Right ventricle myocardium inferior (tissue), 1 donor: ENCODE data around the gene YIPF1. TPM values are rescaled to one million over a fixed set of nuclear protein-coding genes. Genes with fewer than 3 reads are reported as not detected.
A peak's percentile ranks its signal among the peaks of the same experiment; 100 is the strongest.
"Not testable (repeated sequence)": the region's sequence is repeated elsewhere in the genome, so short reads cannot be mapped to it uniquely, and the experiment has no call there.

Source experiments
- ATAC-seq: fragments of 200-7000 bp; cut with Tn5 transposase; one replicate; pipeline ENCODE4 v1.9.1; 2020; ENCODE audit warnings: mild to moderate bottlenecking, moderate library complexity
- DNase-seq: peaks from one replicate; pipeline ENCODE4 v3.0.0; 2021; ENCODE audit errors: missing footprints
- intact Hi-C: fragments of 100-400 bp; cut with DNase I; formaldehyde crosslinking; loops from one replicate; pipeline ENCODE4 v1.11.0; 2022
- total RNA-seq: library from RNA; stranded (reverse); fragmentation: NEBNext Ultra II Directional; extraction: Animal tissue kit (Norgen Biotek cat#: 25700); gene quantifications from one replicate; pipeline ENCODE4 v1.2.1, GENCODE V29; 2021
- donor health status: DM: no; HTN: yes; CAD: no; lungs with severe emphysema.

Gene YIPF1
- total RNA-seq, 1 donor from 2014 or later = 16.1 TPM

- DNase-seq (no peak), ATAC-seq (peak; percentile 46)
Observed at GRCh38 chr1:53899206-53899628, 9.6 kb upstream of the YIPF1 start.

GRCh38 chr1:53896635-53897229 lies 7.1 kb upstream of the YIPF1 start:
- no peak for ATAC-seq

More at GRCh38 chr1:53899206-53899628, 9.6 kb upstream of the YIPF1 start:
- intact Hi-C loops = no loop called here

GRCh38 chr1:53895421-53895820 lies 5.8 kb upstream of the YIPF1 start:
- intact Hi-C loops = no loop called here
- ATAC-seq = no peak
- no peak for DNase-seq

More at GRCh38 chr1:53896635-53897229, 7.1 kb upstream of the YIPF1 start:
- no peak for DNase-seq
- intact Hi-C loops = no loop called here

- intact Hi-C loops = loop anchor here (5.0 kb wide), 1 partner anchor 158 kb away; the partner anchor contains the start of genes TCEANC2 and TMEM59
Observed at GRCh38 chr1:53894644-53895043, 5.0 kb upstream of the YIPF1 start.

GRCh38 chr1:53893999-53894636 lies 4.5 kb upstream of the YIPF1 start, which contains the start of gene DIO1:
Gene DIO1, plus strand, starts transcription at chr1:53894187. Its CDS starts 24 bp downstream, at chr1:53894211.
- intact Hi-C loops = loop anchor here (5.0 kb wide), 1 partner anchor 158 kb away; the partner anchor contains the start of genes TCEANC2 and TMEM59
- DNase-seq = no peak
- no peak for ATAC-seq

More at GRCh38 chr1:53894644-53895043, 5.0 kb upstream of the YIPF1 start:
- ATAC-seq (no peak), DNase-seq (no peak)

GRCh38 chr1:53892911-53893310 lies 3.3 kb upstream of the YIPF1 start:
- ATAC-seq (no peak), DNase-seq (no peak)
- intact Hi-C loops = loop anchor here (5.0 kb wide), 1 partner anchor 159 kb away; the partner anchor contains the start of genes TCEANC2 and TMEM59

GRCh38 chr1:53891678-53892077 lies 2.1 kb upstream of the YIPF1 start:
- intact Hi-C loops = loop anchor here (2.0 to 5.0 kb wide), 2 partner anchors 55 to 161 kb away; partner anchors contain the start of genes LRRC42, TCEANC2 and TMEM59
- no peak for DNase-seq
- ATAC-seq = no peak

GRCh38 chr1:53891018-53891417 lies 1.4 kb upstream of the YIPF1 start:
- DNase-seq (no peak), ATAC-seq (no peak)
- intact Hi-C loops = loop anchor here (2.0 to 5.0 kb wide), 2 partner anchors 56 to 161 kb away; partner anchors contain the start of genes LRRC42, TCEANC2 and TMEM59

- no peak for ATAC-seq
- intact Hi-C loops = loop anchor here (2.0 to 5.0 kb wide), 2 partner anchors 56 to 162 kb away; partner anchors contain the start of genes LRRC42, TCEANC2 and TMEM59
Observed at GRCh38 chr1:53890522-53890941, 935 bp upstream of the YIPF1 start.

GRCh38 chr1:53888681-53889080 lies 916 bp downstream of the YIPF1 start:
- ATAC-seq (no peak), DNase-seq (no peak)
- intact Hi-C loops = no loop called here

More at GRCh38 chr1:53890522-53890941, 935 bp upstream of the YIPF1 start:
- no peak for DNase-seq

GRCh38 chr1:53883600-53883999 lies 6.0 kb downstream of the YIPF1 start:
- intact Hi-C loops, ATAC-seq, DNase-seq: not testable (repeated sequence)

- intact Hi-C loops, DNase-seq, ATAC-seq: not testable (repeated sequence)
Observed at GRCh38 chr1:53881853-53882252, 7.7 kb downstream of the YIPF1 start.

GRCh38 chr1:53878492-53879105 lies 11.0 kb downstream of the YIPF1 start:
- ATAC-seq (no peak), DNase-seq (no peak)
- intact Hi-C loops = no loop called here

GRCh38 chr1:53875150-53875549 lies 14.4 kb downstream of the YIPF1 start:
- intact Hi-C loops, ATAC-seq, DNase-seq: not testable (repeated sequence)

- DNase-seq (no peak), ATAC-seq (no peak)
- intact Hi-C loops = no loop called here
Observed at GRCh38 chr1:53871773-53872484, 17.7 kb downstream of the YIPF1 start.

GRCh38 chr1:53871221-53871620 lies 18.4 kb downstream of the YIPF1 start:
- intact Hi-C loops = no loop called here

GRCh38 chr1:53869454-53870117 lies 20.0 kb downstream of the YIPF1 start:
- intact Hi-C loops = no loop called here
- DNase-seq (no peak), ATAC-seq (no peak)

More at GRCh38 chr1:53871221-53871620, 18.4 kb downstream of the YIPF1 start:
- ATAC-seq = no peak
- DNase-seq = no peak

- ATAC-seq (no peak), DNase-seq (no peak)
- intact Hi-C loops = no loop called here
Observed at GRCh38 chr1:53868565-53868964, 21.0 kb downstream of the YIPF1 start.
